Measurements from ENCODE around the gene B4GALT7.

- TF ChIP-seq POLR2A (IDR thresholded peaks at IDR 0.05) (no peak), CTCF (IDR thresholded peaks at IDR 0.05) (no peak)
These were observed 6.4 kb upstream of the B4GALT7 start for GRCh38 chr5:177593511-177593910.
